Measurements from ENCODE around the gene NIPAL3.
A peak's percentile ranks its signal among the peaks of the same experiment; 100 is the strongest.

DNA sequence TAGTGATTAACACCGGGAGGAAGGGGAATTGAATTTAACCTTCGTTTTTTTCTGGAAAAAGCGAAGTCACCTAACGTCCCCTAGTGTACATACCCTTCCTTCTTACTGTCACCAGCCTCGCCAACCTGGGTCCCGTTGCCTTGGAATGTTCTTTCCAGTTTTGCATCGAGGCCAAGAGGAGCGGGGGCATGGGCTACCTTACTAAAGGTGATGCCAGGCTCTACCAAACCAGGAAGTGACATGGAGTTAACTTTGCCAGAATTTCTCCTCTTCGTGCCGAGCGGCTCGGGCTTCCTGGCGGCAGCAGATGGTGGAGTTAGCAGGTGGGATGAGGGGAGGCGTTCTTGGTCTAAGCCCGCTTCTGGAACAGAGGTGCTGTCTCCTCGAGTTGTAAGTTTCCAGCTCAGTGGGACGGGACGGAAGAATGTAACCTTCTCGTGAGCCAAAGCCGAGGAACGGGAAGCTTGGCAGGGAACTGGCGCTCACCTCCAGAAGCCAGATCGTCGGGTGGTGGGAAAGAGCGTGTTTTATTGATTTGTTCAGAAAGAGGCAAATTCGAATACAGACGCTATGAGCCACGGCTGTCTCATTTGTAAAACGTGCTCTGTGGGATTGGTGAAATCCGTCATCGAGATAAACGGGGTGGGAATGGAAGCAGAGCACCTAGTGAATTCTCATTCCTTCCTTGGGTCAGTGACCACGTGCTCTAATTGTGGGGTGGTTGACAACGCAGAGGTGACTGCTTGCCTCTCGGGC lies 486 bp downstream of the NIPAL3 start:
- TF ChIP-seq GATA2 (IDR thresholded peaks at IDR 0.05; ENCODE audit: insufficient read depth, insufficient read length, low read depth, low read length), result no peak
- no peak for TF ChIP-seq EZH2 (IDR thresholded peaks at IDR 0.05; ENCODE audit: borderline replicate concordance, low read depth, low read length, severe bottlenecking)
- TF ChIP-seq, protein P1, sequence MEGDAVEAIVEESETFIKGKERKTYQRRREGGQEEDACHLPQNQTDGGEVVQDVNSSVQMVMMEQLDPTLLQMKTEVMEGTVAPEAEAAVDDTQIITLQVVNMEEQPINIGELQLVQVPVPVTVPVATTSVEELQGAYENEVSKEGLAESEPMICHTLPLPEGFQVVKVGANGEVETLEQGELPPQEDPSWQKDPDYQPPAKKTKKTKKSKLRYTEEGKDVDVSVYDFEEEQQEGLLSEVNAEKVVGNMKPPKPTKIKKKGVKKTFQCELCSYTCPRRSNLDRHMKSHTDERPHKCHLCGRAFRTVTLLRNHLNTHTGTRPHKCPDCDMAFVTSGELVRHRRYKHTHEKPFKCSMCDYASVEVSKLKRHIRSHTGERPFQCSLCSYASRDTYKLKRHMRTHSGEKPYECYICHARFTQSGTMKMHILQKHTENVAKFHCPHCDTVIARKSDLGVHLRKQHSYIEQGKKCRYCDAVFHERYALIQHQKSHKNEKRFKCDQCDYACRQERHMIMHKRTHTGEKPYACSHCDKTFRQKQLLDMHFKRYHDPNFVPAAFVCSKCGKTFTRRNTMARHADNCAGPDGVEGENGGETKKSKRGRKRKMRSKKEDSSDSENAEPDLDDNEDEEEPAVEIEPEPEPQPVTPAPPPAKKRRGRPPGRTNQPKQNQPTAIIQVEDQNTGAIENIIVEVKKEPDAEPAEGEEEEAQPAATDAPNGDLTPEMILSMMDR (IDR thresholded peaks at IDR 0.05; ENCODE audit: extremely low read depth in 1 of 2, insufficient read depth in 1 of 2, low read depth in 1 of 2, low read length in 2 of 2), result no peak
- TF ChIP-seq POLR2AphosphoS5 (IDR thresholded peaks at IDR 0.05; ENCODE audit: insufficient read depth, low read depth, low read length), result no peak
- TF ChIP-seq, protein P2, sequence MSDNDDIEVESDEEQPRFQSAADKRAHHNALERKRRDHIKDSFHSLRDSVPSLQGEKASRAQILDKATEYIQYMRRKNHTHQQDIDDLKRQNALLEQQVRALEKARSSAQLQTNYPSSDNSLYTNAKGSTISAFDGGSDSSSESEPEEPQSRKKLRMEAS (IDR thresholded peaks at IDR 0.05; ENCODE audit: insufficient read depth, insufficient read length), result peak; percentile 46
- no peak for TF ChIP-seq JUN (IDR thresholded peaks at IDR 0.05; ENCODE audit: borderline replicate concordance, insufficient read depth, insufficient read length, low read depth)
- no peak for TF ChIP-seq POLR2A (IDR thresholded peaks at IDR 0.05; ENCODE audit: low read depth, low read length)
- TF ChIP-seq FOS (IDR thresholded peaks at IDR 0.05; ENCODE audit: borderline replicate concordance, insufficient read depth, low read length), result no peak
- no peak for TF ChIP-seq MYC (IDR thresholded peaks at IDR 0.05; ENCODE audit: low read depth, low read length)
